Measurements from ENCODE around the gene TMEM164.

DNA sequence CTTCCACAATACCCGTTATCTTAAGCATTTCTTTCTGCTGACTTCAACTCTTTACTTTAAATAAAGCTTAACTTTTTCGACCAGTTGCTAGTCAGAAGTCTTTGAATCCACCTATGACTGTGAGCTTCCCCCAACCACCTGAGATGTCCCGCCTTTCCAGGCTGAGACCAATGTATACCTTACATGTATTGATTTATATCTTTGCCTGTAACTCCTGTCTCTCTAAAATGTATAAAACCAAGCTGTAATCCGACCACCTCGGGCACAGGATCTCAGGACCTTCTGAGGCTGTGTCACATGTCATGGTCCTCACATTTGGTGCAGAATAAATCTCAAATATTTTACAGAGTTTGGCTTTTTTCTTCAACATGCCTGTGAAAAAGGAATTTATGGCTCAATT, 2.9 kb upstream of the TMEM164 start:
- TF ChIP-seq, protein P1, sequence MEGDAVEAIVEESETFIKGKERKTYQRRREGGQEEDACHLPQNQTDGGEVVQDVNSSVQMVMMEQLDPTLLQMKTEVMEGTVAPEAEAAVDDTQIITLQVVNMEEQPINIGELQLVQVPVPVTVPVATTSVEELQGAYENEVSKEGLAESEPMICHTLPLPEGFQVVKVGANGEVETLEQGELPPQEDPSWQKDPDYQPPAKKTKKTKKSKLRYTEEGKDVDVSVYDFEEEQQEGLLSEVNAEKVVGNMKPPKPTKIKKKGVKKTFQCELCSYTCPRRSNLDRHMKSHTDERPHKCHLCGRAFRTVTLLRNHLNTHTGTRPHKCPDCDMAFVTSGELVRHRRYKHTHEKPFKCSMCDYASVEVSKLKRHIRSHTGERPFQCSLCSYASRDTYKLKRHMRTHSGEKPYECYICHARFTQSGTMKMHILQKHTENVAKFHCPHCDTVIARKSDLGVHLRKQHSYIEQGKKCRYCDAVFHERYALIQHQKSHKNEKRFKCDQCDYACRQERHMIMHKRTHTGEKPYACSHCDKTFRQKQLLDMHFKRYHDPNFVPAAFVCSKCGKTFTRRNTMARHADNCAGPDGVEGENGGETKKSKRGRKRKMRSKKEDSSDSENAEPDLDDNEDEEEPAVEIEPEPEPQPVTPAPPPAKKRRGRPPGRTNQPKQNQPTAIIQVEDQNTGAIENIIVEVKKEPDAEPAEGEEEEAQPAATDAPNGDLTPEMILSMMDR (IDR thresholded peaks at IDR 0.05): no peak
- no peak for TF ChIP-seq POLR2A (IDR thresholded peaks at IDR 0.05)

All from heart left ventricle (tissue), 13 donors.